HG03280 (cell line): ENCODE measurements around the gene PDE7B.

Experiments
- ATAC-seq: cut with Tn5 transposase; IDR thresholded peaks from one replicate; pipeline ENCODE4 v1.9.1; 2021; ENCODE audit warnings: mild to moderate bottlenecking, moderate library complexity; ENCODE audit not compliant: unreplicated experiment

The PDE7B gene

GRCh38 chr6:136173519-136174507, 322.3 kb downstream of the PDE7B start:
- ATAC-seq = no peak

GRCh38 chr6:136174510-136174909, 323.0 kb downstream of the PDE7B start:
- no peak for ATAC-seq

GRCh38 chr6:136175873-136176272, 324.4 kb downstream of the PDE7B start:
- ATAC-seq = no peak

GRCh38 chr6:136178749-136179148, 327.2 kb downstream of the PDE7B start:
- no peak for ATAC-seq

GRCh38 chr6:136180704-136181511, 329.4 kb downstream of the PDE7B start:
- ATAC-seq = no peak

GRCh38 chr6:136181512-136181833, 330.0 kb downstream of the PDE7B start:
- ATAC-seq = no peak

GRCh38 chr6:136181861-136182260, 330.4 kb downstream of the PDE7B start:
- ATAC-seq = no peak

- ATAC-seq = no peak
These were observed 333.2 kb downstream of the PDE7B start for GRCh38 chr6:136184738-136185137.

GRCh38 chr6:136186363-136186762, 334.9 kb downstream of the PDE7B start:
- ATAC-seq = no peak

- ATAC-seq = no peak
These were observed 337.0 kb downstream of the PDE7B start for GRCh38 chr6:136188486-136188885.

GRCh38 chr6:136189104-136189503, 337.6 kb downstream of the PDE7B start:
- ATAC-seq = no peak

- no peak for ATAC-seq
These were observed 340.3 kb downstream of the PDE7B start for GRCh38 chr6:136191606-136192312.

GRCh38 chr6:136192902-136193301, 341.4 kb downstream of the PDE7B start:
- no peak for ATAC-seq

- ATAC-seq = no peak
These were observed 350.2 kb downstream of the PDE7B start for GRCh38 chr6:136201732-136202131.

- ATAC-seq = no peak
These were observed 357.3 kb downstream of the PDE7B start for GRCh38 chr6:136208783-136209182.

- no peak for ATAC-seq
These were observed 358.0 kb downstream of the PDE7B start for GRCh38 chr6:136209496-136209895.

- ATAC-seq = no peak
These were observed 359.1 kb downstream of the PDE7B start for GRCh38 chr6:136210398-136211165.

- ATAC-seq = no peak
These were observed 361.1 kb downstream of the PDE7B start for GRCh38 chr6:136212608-136213007.

- ATAC-seq = no peak
These were observed 361.6 kb downstream of the PDE7B start for GRCh38 chr6:136213012-136213539.

GRCh38 chr6:136213853-136214252, 362.4 kb downstream of the PDE7B start:
- no peak for ATAC-seq
